Measurements from ENCODE around the gene ESRRG. TPM values are rescaled to one million over a fixed set of nuclear protein-coding genes. Genes with fewer than 3 reads are reported as not detected.

The ESRRG gene
- total and polyA plus RNA-seq, 2 donors (not counting 1 experiment from before 2014, with no cell fraction given): 0.06 TPM; not detected in 1

GRCh38 chr1:216535751-216536150 lies 187.5 kb downstream of the ESRRG start:
- no peak overlapping the region for H3K4me2 ChIP-seq (replicated peaks; ENCODE audit: low read depth, low read length, poor library complexity, severe bottlenecking)
- no peaks in the 10 kb centered on the region for H3K27me3 Mint-ChIP-seq
- ATAC-seq (ENCODE audit: low read depth) (no peak), DNase-seq (no peak)
- no peak overlapping the region for H3K9ac ChIP-seq (ENCODE audit: low read length)
- no peak for TF ChIP-seq EZH2 (IDR thresholded peaks at IDR 0.05; ENCODE audit: borderline replicate concordance, insufficient read depth, low read depth, low read length, poor library complexity, severe bottlenecking)
- TF ChIP-seq, protein P1, sequence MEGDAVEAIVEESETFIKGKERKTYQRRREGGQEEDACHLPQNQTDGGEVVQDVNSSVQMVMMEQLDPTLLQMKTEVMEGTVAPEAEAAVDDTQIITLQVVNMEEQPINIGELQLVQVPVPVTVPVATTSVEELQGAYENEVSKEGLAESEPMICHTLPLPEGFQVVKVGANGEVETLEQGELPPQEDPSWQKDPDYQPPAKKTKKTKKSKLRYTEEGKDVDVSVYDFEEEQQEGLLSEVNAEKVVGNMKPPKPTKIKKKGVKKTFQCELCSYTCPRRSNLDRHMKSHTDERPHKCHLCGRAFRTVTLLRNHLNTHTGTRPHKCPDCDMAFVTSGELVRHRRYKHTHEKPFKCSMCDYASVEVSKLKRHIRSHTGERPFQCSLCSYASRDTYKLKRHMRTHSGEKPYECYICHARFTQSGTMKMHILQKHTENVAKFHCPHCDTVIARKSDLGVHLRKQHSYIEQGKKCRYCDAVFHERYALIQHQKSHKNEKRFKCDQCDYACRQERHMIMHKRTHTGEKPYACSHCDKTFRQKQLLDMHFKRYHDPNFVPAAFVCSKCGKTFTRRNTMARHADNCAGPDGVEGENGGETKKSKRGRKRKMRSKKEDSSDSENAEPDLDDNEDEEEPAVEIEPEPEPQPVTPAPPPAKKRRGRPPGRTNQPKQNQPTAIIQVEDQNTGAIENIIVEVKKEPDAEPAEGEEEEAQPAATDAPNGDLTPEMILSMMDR (IDR thresholded peaks at IDR 0.05): no peak
- no peaks in the 10 kb centered on the region for H3K9me3 ChIP-seq (ENCODE audit: control extremely low read depth in 1 of 3, control insufficient read depth in 2 of 3, insufficient read depth in 1 of 3, low read length in 2 of 3)
- H3K27ac Mint-ChIP-seq: no peak overlapping the region
- H3K27me3 ChIP-seq (replicated peaks in 1 of 4; ENCODE audit: control extremely low read depth in 1 of 4, control insufficient read depth in 3 of 4, insufficient read depth in 4 of 4, low read length in 3 of 4): no peaks in the 10 kb centered on the region
- H3K4me1 ChIP-seq (ENCODE audit: control insufficient read depth in 2 of 2, insufficient read depth in 2 of 2, low read length in 2 of 2): peaks cover 0 to 4% of the 10 kb centered on the region in 2 donors
- no peak overlapping the region for H3K27ac ChIP-seq (ENCODE audit: low read length in 2 of 2)
- no peaks in the 10 kb centered on the region for H3K36me3 ChIP-seq (replicated peaks in 1 of 2; ENCODE audit: control extremely low read depth in 1 of 2, control insufficient read depth in 1 of 2, extremely low read depth in 1 of 2, insufficient read depth in 2 of 2, low read length in 1 of 2)
- CTCF ChIA-PET: no interaction called here
- no peak overlapping the region for H2AFZ ChIP-seq (ENCODE audit: insufficient read depth, low read depth, low read length, poor library complexity, severe bottlenecking)
- H3K9me3 Mint-ChIP-seq (ENCODE audit: insufficient read depth): no peaks in the 10 kb centered on the region
- POLR2A ChIA-PET: no interaction called here
- H3K4me3 Mint-ChIP-seq: no peak overlapping the region
- WGBS (ENCODE audit: insufficient coverage): 65% methylated on average over 2 of the region's 2 CpGs
- no peaks in the 10 kb centered on the region for H3K79me2 ChIP-seq (ENCODE audit: control insufficient read depth, insufficient read depth, low read length)
- H4K20me1 ChIP-seq (ENCODE audit: control insufficient read depth, insufficient read depth, low read length, poor library complexity, severe bottlenecking): no peaks in the 10 kb centered on the region
- intact Hi-C loops (cut with micrococcal nuclease): no loop called here
- H3K4me1 Mint-ChIP-seq: peaks cover 11% of the 10 kb centered on the region
- H3K4me3 ChIP-seq (ENCODE audit: control extremely low read depth in 1 of 5, extremely low read depth in 1 of 5, insufficient read depth in 1 of 5, low read depth in 2 of 5, low read length in 4 of 5): no peak overlapping the region

GRCh38 chr1:216535059-216535458 lies 188.2 kb downstream of the ESRRG start:
- H3K4me2 ChIP-seq (replicated peaks; ENCODE audit: low read depth, low read length, poor library complexity, severe bottlenecking): no peak overlapping the region
- H2AFZ ChIP-seq (ENCODE audit: insufficient read depth, low read depth, low read length, poor library complexity, severe bottlenecking): no peak overlapping the region
- intact Hi-C loops (cut with micrococcal nuclease): no loop called here
- Mint-ChIP-seq H3K27ac (no peak overlapping the region), H3K9me3 (ENCODE audit: insufficient read depth) (no peaks in the 10 kb centered on the region), H3K4me1 (peaks cover 17% of the 10 kb centered on the region), H3K4me3 (no peak overlapping the region), H3K27me3 (no peaks in the 10 kb centered on the region)
- DNase-seq (no peak), ATAC-seq (ENCODE audit: low read depth) (no peak)
- POLR2A ChIA-PET: no interaction called here
- no peaks in the 10 kb centered on the region for H3K36me3 ChIP-seq (replicated peaks in 1 of 2; ENCODE audit: control extremely low read depth in 1 of 2, control insufficient read depth in 1 of 2, extremely low read depth in 1 of 2, insufficient read depth in 2 of 2, low read length in 1 of 2)
- 100% methylated on average over 1 of the region's 1 CpG for WGBS (ENCODE audit: insufficient coverage)
- H3K27ac ChIP-seq (ENCODE audit: low read length in 2 of 2): no peak overlapping the region
- TF ChIP-seq, protein P1 (IDR thresholded peaks at IDR 0.05): no peak
- TF ChIP-seq EZH2 (IDR thresholded peaks at IDR 0.05; ENCODE audit: borderline replicate concordance, insufficient read depth, low read depth, low read length, poor library complexity, severe bottlenecking): no peak
- H3K27me3 ChIP-seq (replicated peaks in 1 of 4; ENCODE audit: control extremely low read depth in 1 of 4, control insufficient read depth in 3 of 4, insufficient read depth in 4 of 4, low read length in 3 of 4): no peaks in the 10 kb centered on the region
- no peaks in the 10 kb centered on the region for H4K20me1 ChIP-seq (ENCODE audit: control insufficient read depth, insufficient read depth, low read length, poor library complexity, severe bottlenecking)
- no peaks in the 10 kb centered on the region for H3K9me3 ChIP-seq (ENCODE audit: control extremely low read depth in 1 of 3, control insufficient read depth in 2 of 3, insufficient read depth in 1 of 3, low read length in 2 of 3)
- no peak overlapping the region for H3K4me3 ChIP-seq (ENCODE audit: control extremely low read depth in 1 of 5, extremely low read depth in 1 of 5, insufficient read depth in 1 of 5, low read depth in 2 of 5, low read length in 4 of 5)
- no peaks in the 10 kb centered on the region for H3K79me2 ChIP-seq (ENCODE audit: control insufficient read depth, insufficient read depth, low read length)
- CTCF ChIA-PET: no interaction called here
- no peak overlapping the region for H3K9ac ChIP-seq (ENCODE audit: low read length)
- H3K4me1 ChIP-seq (ENCODE audit: control insufficient read depth in 2 of 2, insufficient read depth in 2 of 2, low read length in 2 of 2): peaks cover 4 to 11% of the 10 kb centered on the region in 2 donors
